ENCODE data around the gene SETBP1.

The SETBP1 gene

GRCh38 chr18:44857744-44858491 lies 177.2 kb downstream of the SETBP1 start:
- DNase-seq (ENCODE audit: insufficient read length, low spot score), result no peak
- no peak for FAIRE-seq

GRCh38 chr18:44859263-44859662 lies 178.6 kb downstream of the SETBP1 start:
- no peak for FAIRE-seq
- no peak for DNase-seq (ENCODE audit: insufficient read length, low spot score)

- FAIRE-seq, result no peak
Measured at GRCh38 chr18:44859751-44860439, 179.2 kb downstream of the SETBP1 start.

GRCh38 chr18:44862112-44862511 lies 181.4 kb downstream of the SETBP1 start:
- FAIRE-seq, result no peak
- no peak for DNase-seq (ENCODE audit: insufficient read length, low spot score)

More at GRCh38 chr18:44859751-44860439, 179.2 kb downstream of the SETBP1 start:
- DNase-seq (ENCODE audit: insufficient read length, low spot score), result no peak

GRCh38 chr18:44866103-44866502 lies 185.4 kb downstream of the SETBP1 start:
- DNase-seq (ENCODE audit: insufficient read length, low spot score) (no peak), FAIRE-seq (no peak)

GRCh38 chr18:44869533-44869932 lies 188.8 kb downstream of the SETBP1 start:
- FAIRE-seq (no peak), DNase-seq (ENCODE audit: insufficient read length, low spot score) (no peak)

- DNase-seq (ENCODE audit: insufficient read length, low spot score), result no peak
- FAIRE-seq, result peak; percentile 33
Measured at GRCh38 chr18:44870631-44871502, 190.2 kb downstream of the SETBP1 start.

GRCh38 chr18:44871771-44872170 lies 191.1 kb downstream of the SETBP1 start:
- FAIRE-seq (peak; percentile 73), DNase-seq (ENCODE audit: insufficient read length, low spot score) (no peak)

- FAIRE-seq (no peak), DNase-seq (ENCODE audit: insufficient read length, low spot score) (no peak)
Measured at GRCh38 chr18:44876024-44876423, 195.3 kb downstream of the SETBP1 start.

GRCh38 chr18:44876755-44877154 lies 196.1 kb downstream of the SETBP1 start:
- DNase-seq (ENCODE audit: insufficient read length, low spot score) (no peak), FAIRE-seq (no peak)

GRCh38 chr18:44878335-44878734 lies 197.6 kb downstream of the SETBP1 start:
- FAIRE-seq, result no peak

GRCh38 chr18:44880170-44880569 lies 199.5 kb downstream of the SETBP1 start:
- DNase-seq (ENCODE audit: insufficient read length, low spot score) (no peak), FAIRE-seq (no peak)

More at GRCh38 chr18:44878335-44878734, 197.6 kb downstream of the SETBP1 start:
- no peak for DNase-seq (ENCODE audit: insufficient read length, low spot score)

- FAIRE-seq, result no peak
- DNase-seq (ENCODE audit: insufficient read length, low spot score), result no peak
Measured at GRCh38 chr18:44881461-44882162, 200.9 kb downstream of the SETBP1 start.

- FAIRE-seq (no peak), DNase-seq (ENCODE audit: insufficient read length, low spot score) (no peak)
Measured at GRCh38 chr18:44882163-44882868, 201.6 kb downstream of the SETBP1 start.

- no peak for DNase-seq (ENCODE audit: insufficient read length, low spot score)
- no peak for FAIRE-seq
Measured at GRCh38 chr18:44883671-44884070, 203.0 kb downstream of the SETBP1 start.

GRCh38 chr18:44884431-44884830 lies 203.7 kb downstream of the SETBP1 start:
- DNase-seq (ENCODE audit: insufficient read length, low spot score), result no peak
- no peak for FAIRE-seq

- FAIRE-seq, result no peak
- no peak for DNase-seq (ENCODE audit: insufficient read length, low spot score)
Measured at GRCh38 chr18:44885507-44885906, 204.8 kb downstream of the SETBP1 start.

GRCh38 chr18:44887227-44887631 lies 206.5 kb downstream of the SETBP1 start:
- FAIRE-seq (peak; percentile 79), DNase-seq (ENCODE audit: insufficient read length, low spot score) (no peak)

- FAIRE-seq (peak; percentile 48), DNase-seq (ENCODE audit: insufficient read length, low spot score) (no peak)
Measured at GRCh38 chr18:44889111-44889510, 208.4 kb downstream of the SETBP1 start.

All from GM19239 (cell line).